GM12878 (cell line): ENCODE measurements around the gene JAKMIP1. TPM values are rescaled to one million over a fixed set of nuclear protein-coding genes. Genes with fewer than 3 reads are reported as not detected.

Source experiments
- BCL11A ChIP-seq: IDR thresholded peaks from 2 replicates; pipeline ENCODE4 v1.6.1; 2011; ENCODE audit warnings: low read depth, low read length
- CBX5 ChIP-seq: sonication (generic); IDR thresholded peaks from 2 replicates; pipeline ENCODE4 v1.6.1; 2016; ENCODE audit warnings: low read depth, moderate library complexity, mild to moderate bottlenecking, inconsistent platforms
- CEBPB ChIP-seq, 2 experiments: fragments of 150-350 bp in 1 of 2; IDR thresholded peaks; 2 replicates each; pipeline ENCODE4 v1.6.1; 2012 to 2014; ENCODE audit warnings: low read depth in 2 of 2, low read length in 2 of 2, borderline replicate concordance in 1 of 2, inconsistent platforms in 1 of 2
- CHD2 ChIP-seq: IDR thresholded peaks from 2 replicates; pipeline ENCODE4 v1.6.1; 2011; ENCODE audit warnings: low read depth, low read length, improper control_type of control experiment, borderline replicate concordance
- CTCF ChIP-seq, 3 experiments: IDR thresholded peaks in 2 of 3; conservative IDR thresholded peaks in 1 of 3; 2 replicates each; pipeline ENCODE4 v1.5.1; 2011; ENCODE audit warnings: low read depth in 3 of 3, low read length in 3 of 3, mild to moderate bottlenecking in 3 of 3, control low read depth in 2 of 3, moderate library complexity in 2 of 3, inconsistent platforms in 1 of 3, mixed read lengths in 1 of 3; ENCODE audit not compliant: control insufficient read depth in 2 of 3, insufficient read depth in 1 of 3; ENCODE audit errors: extremely low read depth in 1 of 3
- FOS ChIP-seq: IDR thresholded peaks from 3 replicates; pipeline ENCODE4 v1.6.1; 2011; ENCODE audit warnings: borderline replicate concordance; ENCODE audit not compliant: insufficient read length; ENCODE audit errors: extremely low read depth
- HDGF ChIP-seq: fragments of 450-650 bp; IDR thresholded peaks from 2 replicates; pipeline ENCODE4 v1.6.1; 2016; ENCODE audit warnings: antibody characterized with exemption
- MYB ChIP-seq: fragments of 150-350 bp; IDR thresholded peaks from 2 replicates; pipeline ENCODE4 v1.6.1; 2014; ENCODE audit warnings: mild to moderate bottlenecking, low read depth, low read length, borderline replicate concordance
- NKRF ChIP-seq: fragments of 450-650 bp; conservative IDR thresholded peaks from 2 replicates; pipeline ENCODE4 v1.6.1; 2017; ENCODE audit warnings: mild to moderate bottlenecking, moderate library complexity
- POLR2A ChIP-seq: IDR thresholded peaks from 2 replicates; pipeline ENCODE4 v1.6.1; 2011; ENCODE audit warnings: low read depth, mild to moderate bottlenecking, low read length
- RELB ChIP-seq: fragments of 450-650 bp; IDR thresholded peaks from 2 replicates; pipeline ENCODE4 v1.6.1; 2017; ENCODE audit warnings: low read depth, mild to moderate bottlenecking, moderate library complexity
- SP1 ChIP-seq: IDR thresholded peaks from one replicate; pipeline ENCODE4 v1.6.1; 2011; ENCODE audit warnings: low read depth, low read length
- ZNF274 ChIP-seq: IDR thresholded peaks from one replicate; pipeline ENCODE4 v1.8.0; 2011; ENCODE audit not compliant: insufficient read length, insufficient read depth
- ZNF687 ChIP-seq: fragments of 450-650 bp; IDR thresholded peaks from 2 replicates; pipeline ENCODE4 v1.6.1; 2017; ENCODE audit warnings: mild to moderate bottlenecking, moderate library complexity
- polyA plus RNA-seq, 11 experiments: library from polyadenylated mRNA; depleted of rRNA in 4 of 11; unstranded in 6 of 11; stranded (reverse) in 5 of 11; fragments of >200 nt; fragmentation: Nextera tagmentation in 4 of 11; fragmentation: Illumina TruSeq in 1 of 11; extraction: Ambion mirVana in 4 of 11; extraction: Trizol in 1 of 11; gene quantifications; 1 replicate in 1 of 11; 2 replicates in 10 of 11; pipeline versions ENCODE4 v1.2.1 to v1.2.3, GENCODE V29; 2011 to 2016; ENCODE audit warnings: inconsistent platforms in 2 of 11, missing spikeins in 2 of 11, low read depth in 1 of 11
- total RNA-seq, 4 experiments: library from RNA; depleted of rRNA in 3 of 4; stranded (reverse); fragments of >200 nt in 3 of 4; fragmentation: Illumina TruSeq in 1 of 4; extraction: Trizol in 1 of 4; gene quantifications; 2 replicates each; pipeline versions ENCODE4 v1.2.1 to v1.2.3, GENCODE V29; 2013 to 2021
- TF ChIP-seq, protein P1 (sequence below): fragments of 450-650 bp; IDR thresholded peaks from 2 replicates; pipeline ENCODE4 v1.6.1; 2016; ENCODE audit warnings: mild to moderate bottlenecking

Gene JAKMIP1
- total and polyA plus RNA-seq, 10 of the 15 experiments (the other 5 are each of a cell fraction or from before 2014, with no cell fraction given), result 0.52 to 16.7 (median 12.3) TPM

DNA sequence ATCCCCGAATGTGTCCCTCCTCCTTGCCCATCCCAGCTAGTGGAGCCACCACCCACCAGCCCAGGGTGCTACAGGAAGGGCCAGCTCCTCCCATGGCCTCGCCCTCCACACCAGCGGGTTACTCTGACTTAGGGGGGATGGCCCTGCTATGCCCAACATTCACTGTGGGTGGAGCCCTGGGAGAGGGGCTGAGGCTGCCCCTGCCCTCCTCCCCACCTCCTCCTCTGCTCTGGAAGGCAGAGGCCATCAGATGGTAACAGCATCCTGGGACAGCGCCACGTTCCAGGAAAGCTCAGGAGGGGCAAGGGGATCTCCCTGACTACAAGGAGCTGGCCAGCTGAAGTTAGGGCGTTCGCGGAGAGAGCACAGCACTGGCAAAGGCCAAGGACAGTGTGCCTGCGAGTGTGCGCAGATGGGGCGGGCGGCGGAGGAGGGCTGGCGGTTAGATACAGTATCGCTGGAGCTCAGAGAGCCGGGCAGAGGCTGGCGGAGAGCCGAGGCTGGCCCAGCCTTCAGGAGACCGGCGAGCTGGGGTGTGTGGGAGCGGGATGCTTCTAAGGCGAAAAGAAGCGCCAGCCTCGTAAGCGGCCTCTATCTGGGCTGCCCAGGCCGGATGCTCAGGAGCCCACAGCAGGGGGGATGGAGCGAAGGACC, 1.5 kb downstream of the JAKMIP1 start (continued):
- TF ChIP-seq CTCF (IDR thresholded peaks at IDR 0.05 in 2 of 3, conservative IDR thresholded peaks at IDR 0.05 in 1 of 3; ENCODE audit: control insufficient read depth in 2 of 3, extremely low read depth in 1 of 3, insufficient read depth in 1 of 3, low read depth in 3 of 3, low read length in 3 of 3) (peak; percentile 12 to 40 (median 18); a peak in 1 of 6 replicates), CEBPB (IDR thresholded peaks at IDR 0.05; ENCODE audit: borderline replicate concordance in 1 of 2, low read depth in 2 of 2, low read length in 2 of 2) (no peak), CHD2 (no peak), BCL11A (no peak), HDGF (no peak; the same call in 1 of the 2 replicates), ZNF687 (no peak), FOS (no peak), SP1 (no peak), NKRF (no peak; the same call in 1 of the 2 replicates), RELB (no peak), POLR2A (peak; percentile 32; the same call in 1 of the 2 replicates), CBX5 (no peak), MYB (no peak), ZNF274 (no peak)
- TF ChIP-seq, protein P1, sequence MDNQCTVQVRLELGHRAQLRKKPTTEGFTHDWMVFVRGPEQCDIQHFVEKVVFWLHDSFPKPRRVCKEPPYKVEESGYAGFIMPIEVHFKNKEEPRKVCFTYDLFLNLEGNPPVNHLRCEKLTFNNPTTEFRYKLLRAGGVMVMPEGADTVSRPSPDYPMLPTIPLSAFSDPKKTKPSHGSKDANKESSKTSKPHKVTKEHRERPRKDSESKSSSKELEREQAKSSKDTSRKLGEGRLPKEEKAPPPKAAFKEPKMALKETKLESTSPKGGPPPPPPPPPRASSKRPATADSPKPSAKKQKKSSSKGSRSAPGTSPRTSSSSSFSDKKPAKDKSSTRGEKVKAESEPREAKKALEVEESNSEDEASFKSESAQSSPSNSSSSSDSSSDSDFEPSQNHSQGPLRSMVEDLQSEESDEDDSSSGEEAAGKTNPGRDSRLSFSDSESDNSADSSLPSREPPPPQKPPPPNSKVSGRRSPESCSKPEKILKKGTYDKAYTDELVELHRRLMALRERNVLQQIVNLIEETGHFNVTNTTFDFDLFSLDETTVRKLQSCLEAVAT, result 0 out of 2 replicates have a peak, but pooled peaks have one; percentile 21
